NT2/D1 (cell line): ENCODE measurements around the gene TMCC2.

Experiments used
- YY1 ChIP-seq: IDR thresholded peaks from 2 replicates; pipeline ENCODE4 v1.6.1; 2011; ENCODE audit not compliant: insufficient read length, insufficient read depth
- ZNF274 ChIP-seq: IDR thresholded peaks from 2 replicates; pipeline ENCODE4 v1.6.1; 2011; ENCODE audit warnings: mild to moderate bottlenecking, low read depth, low read length

DNA sequence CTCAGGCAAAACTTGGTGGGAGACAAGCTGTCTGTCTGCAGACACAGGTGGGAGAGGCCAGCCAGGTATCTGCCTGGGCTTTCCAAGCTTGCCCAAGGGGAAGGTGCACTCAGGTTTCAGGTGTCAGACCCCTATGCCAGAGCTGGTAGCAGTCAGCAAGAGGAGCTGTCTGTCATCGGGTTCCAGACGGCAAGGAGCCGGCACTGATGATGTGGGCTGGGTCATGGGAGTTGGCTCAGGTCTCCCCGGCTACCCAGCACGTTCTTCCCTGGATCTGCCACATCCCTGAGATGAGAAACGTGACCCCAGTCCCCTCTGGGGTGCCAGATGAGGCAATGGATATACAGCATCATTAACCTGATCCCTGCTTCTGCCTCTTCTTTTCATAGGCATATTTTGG, 23.0 kb downstream of the TMCC2 start:
- TF ChIP-seq ZNF274 = no peak
- no peak for TF ChIP-seq YY1
